GM18873 (cell line): ENCODE measurements around the gene HDAC6.
"Not testable (repeated sequence)": the region's sequence is repeated elsewhere in the genome, so short reads cannot be mapped to it uniquely, and the experiment has no call there.

Experiments used
- ATAC-seq: cut with Tn5 transposase; IDR thresholded peaks from one replicate; pipeline ENCODE4 v1.9.1; 2021; ENCODE audit warnings: mild to moderate bottlenecking, moderate library complexity, moderate number of reproducible peaks; ENCODE audit not compliant: unreplicated experiment, low FRiP score

Gene HDAC6

DNA sequence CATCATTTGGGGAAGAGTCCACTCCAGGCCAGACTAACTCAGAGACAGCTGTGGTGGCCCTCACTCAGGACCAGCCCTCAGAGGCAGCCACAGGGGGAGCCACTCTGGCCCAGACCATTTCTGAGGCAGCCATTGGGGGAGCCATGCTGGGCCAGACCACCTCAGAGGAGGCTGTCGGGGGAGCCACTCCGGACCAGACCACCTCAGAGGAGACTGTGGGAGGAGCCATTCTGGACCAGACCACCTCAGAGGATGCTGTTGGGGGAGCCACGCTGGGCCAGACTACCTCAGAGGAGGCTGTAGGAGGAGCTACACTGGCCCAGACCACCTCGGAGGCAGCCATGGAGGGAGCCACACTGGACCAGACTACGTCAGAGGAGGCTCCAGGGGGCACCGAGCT, 21.2 kb downstream of the HDAC6 start:
- ATAC-seq, result no peak

- no peak for ATAC-seq
These were observed 22.2 kb downstream of the HDAC6 start for GRCh38 chrX:48824066-48824465.

- ATAC-seq, result no peak
These were observed 24.4 kb downstream of the HDAC6 start, which contains the start of gene ERAS for GRCh38 chrX:48826135-48826875. ERAS (plus strand) TSS chrX:48826513; CDS start chrX:48829124, 2,611 bp downstream.

- no peak for ATAC-seq
These were observed 25.2 kb downstream of the HDAC6 start for GRCh38 chrX:48826876-48827653.

DNA sequence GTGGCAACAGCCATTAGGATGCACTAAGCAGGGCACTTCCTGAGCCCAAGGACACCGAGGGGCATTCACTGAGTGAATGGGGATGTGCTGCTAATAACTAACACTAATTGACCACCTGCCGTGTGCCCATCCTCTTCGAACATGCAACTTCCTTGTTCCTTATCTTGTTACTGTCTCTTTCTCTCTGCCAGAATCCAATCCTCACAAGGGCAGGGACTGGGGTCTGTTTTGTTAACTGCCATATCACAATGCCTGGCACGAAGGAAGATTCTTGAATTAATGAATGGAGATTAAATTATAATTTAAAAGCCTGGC, 25.7 kb downstream of the HDAC6 start:
- ATAC-seq, result no peak

DNA sequence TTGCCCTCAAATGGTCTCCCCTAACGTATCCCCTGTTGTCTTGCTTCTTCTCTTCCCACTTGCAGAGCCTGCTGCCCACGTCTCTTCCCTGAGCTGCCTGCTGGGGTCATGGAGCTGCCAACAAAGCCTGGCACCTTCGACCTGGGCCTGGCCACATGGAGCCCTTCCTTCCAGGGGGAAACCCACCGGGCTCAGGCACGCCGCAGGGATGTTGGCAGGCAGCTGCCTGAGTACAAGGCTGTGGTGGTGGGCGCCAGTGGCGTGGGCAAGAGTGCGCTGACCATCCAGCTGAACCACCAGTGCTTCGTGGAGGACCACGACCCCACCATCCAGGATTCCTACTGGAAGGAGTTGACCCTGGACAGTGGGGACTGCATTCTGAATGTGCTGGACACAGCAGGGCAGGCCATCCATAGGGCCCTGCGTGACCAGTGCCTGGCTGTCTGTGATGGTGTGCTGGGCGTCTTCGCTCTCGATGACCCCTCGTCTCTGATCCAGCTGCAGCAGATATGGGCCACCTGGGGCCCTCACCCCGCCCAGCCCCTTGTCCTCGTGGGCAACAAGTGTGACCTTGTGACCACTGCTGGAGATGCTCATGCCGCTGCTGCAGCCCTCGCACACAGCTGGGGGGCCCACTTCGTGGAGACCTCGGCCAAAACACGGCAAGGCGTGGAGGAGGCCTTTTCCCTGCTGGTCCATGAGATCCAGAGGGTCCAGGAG, 27.3 kb downstream of the HDAC6 start:
- ATAC-seq, result no peak

DNA sequence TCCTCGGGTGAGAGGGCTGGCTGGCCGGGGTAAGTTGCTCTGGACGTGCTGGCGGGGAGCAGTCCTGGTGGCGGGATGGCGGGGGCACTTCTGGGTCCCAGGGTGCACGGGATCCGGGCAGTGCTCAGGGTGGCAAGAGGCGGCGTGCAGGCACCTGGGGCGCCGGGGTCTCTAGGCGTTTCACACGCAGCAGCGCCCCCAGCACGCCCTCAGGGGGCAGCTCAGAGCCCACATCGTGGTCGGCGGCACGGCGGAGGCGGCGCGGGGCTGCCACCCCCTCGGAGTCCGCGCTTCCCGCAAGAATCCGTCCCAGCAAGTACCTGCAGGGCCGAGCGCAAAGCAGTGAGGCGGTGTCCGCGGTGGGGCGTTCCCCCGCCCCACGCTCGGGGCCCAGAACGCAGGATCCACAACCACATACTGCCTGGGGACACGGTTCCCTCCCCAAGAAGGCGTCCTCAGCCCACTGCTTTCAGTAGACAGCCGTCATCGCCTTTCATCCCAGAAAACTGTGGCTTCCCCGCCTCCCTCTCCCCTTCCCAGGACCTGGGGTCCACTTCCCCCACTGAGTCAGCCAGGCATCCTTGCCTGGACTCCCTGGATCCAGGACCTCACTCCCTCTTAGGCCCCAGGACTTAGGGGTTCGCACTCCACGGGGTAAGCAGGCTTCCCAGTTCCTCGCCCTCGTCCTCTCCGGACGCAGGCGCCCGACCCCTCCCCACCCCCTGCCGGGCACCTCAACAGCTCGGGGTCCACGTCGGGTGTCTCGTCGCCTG, 29.5 kb downstream of the HDAC6 start:
- no peak for ATAC-seq

DNA sequence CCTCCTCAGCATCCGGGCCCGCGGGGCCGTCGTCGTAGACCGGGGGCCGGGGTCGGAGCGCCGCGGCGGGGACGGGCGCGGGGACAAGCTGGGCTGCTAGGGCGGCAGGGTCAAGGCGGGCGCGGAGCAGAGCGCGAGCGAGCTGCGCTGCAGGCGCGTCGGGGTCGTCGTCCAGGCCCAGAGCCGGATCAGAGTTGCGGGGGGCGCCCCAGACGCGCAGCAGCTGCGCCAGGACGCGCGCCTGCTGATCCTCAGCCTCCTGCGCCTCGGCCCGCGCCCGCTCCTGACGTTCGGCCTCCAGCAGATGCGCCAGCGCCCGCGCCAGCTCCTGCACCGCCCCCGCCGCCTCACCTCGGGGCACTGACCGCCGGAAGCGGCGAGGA, 30.0 kb downstream of the HDAC6 start:
- ATAC-seq, result no peak

DNA sequence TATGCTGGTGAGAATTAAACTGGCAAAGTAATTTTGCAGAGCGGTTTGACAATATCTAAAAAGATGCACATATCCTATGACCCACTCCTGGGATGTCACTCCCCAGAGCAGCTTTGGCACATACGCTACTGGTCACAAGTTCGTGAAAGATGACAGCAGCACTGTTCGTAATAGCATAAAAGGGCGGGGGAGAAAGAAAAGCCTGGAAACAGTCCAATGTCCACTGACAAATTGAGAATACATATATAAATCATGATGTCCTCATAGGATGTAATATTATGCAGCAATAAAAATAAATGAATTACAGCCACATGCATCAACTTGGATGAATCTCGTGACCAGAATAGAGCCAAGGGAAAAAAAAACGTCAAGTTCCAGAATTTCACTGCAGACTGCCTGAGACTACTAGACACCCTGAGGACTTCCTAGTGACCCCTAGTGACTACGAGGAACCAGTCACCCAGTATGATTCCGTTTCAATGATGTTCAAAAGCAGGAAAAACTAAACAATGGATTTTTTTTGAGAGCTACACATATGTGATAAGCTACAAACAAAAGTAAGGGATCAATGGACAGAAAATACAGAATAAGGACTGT, 31.8 kb downstream of the HDAC6 start:
- no peak for ATAC-seq

GRCh38 chrX:48834383-48834709, 32.5 kb downstream of the HDAC6 start:
- no peak for ATAC-seq

DNA sequence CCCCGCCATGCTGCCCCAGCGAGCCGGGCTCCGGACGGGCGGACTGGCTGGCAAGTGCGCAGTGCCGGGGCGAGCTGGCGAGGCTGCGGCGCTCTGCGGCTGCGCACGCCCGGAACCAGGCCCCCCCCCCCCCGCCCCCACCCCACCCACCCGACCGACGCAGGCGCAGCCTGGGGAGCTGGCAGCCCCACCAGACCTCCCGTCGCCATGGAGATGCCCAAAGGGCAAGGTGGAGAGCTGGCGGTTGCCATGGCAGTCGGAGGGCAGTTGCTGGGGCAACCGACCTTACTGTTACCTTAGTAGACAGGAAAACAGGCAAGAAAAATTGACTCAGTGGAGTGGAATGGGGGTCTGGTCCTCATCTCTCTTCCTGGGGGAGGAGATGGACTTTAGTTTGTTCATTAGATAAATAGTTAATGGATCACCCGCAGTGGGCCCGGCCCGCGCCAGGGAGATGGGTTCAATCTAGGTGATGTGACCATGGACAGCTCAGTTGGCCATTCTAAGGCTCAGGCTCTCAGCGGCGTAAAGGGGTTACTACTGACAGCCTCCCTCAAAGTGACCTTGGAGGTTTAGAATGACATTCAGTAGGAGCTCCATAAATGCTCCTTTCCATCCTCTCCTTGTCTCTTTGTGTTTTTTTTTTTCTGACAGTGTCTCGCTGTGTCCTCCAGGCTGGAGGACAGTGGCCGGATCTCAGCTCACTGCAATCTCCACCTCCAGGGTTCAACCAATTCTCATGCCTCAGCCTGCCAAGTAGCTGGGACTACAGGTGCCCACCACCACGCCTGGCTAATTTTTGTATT, 33.9 kb downstream of the HDAC6 start, which contains the start of gene PCSK1N:
Gene PCSK1N (minus strand): TSS at position 87 of the 806 bp plus-strand sequence. CDS start 78 bp downstream, at position 9.
- ATAC-seq, result no peak

DNA sequence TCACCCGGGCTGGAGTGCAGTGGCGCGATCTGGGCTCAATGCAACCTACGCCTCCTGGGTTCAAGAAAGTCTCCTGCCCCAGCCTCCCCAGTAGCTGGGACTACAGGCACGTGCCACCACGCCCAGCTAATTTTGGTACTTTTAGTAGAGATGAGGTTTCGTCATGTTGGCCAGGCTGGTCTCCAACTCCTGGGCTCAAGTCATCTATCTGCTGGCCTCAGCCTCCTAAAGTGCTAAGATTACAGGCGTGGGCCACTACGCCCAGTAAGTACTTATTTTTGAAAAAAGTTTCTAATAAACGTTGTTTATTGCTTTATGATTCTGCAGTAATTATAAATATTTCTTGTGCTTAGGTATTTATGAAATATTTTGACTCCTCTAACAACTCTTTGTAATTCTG, 37.8 kb downstream of the HDAC6 start:
- no peak for ATAC-seq

DNA sequence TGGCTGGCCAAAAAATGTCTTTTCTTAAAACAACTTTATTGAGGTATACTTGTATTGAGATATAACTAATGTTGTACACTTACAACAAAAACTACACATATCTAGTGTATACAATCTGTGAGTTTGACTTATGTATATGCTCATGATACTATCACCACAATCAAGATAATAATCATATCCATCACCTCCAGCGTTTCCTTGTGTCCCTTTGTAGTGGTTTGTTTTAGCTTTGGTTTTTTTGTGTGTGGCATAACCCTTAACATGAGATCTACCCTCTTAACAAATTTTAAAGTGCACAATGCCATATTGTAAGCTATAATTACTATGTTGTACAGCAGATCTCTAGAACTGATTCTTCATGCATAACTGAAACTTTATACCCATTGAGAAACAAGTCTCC, 47.0 kb downstream of the HDAC6 start:
- no peak for ATAC-seq

- ATAC-seq, result no peak
These were observed 51.0 kb downstream of the HDAC6 start for GRCh38 chrX:48852857-48853256.

DNA sequence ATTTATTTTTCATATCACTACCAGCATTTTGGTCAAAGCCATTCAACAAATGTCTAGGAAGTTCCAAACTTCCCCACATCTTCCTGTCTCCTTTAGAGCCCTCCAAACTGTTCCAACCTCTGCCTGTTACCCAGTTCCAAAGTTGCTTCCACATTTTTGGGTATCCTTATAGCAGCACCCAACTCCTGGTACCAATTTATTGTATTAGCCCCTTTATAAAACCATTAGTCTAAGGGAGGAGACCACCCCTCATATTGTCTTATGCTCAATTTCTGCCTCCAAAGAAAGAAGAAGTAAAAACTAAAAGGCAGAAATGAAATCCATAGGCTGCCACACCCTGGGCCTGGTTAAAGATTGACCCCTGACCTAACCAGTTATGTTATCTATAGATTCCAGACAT, 51.6 kb downstream of the HDAC6 start:
- ATAC-seq, result not testable (repeated sequence)

DNA sequence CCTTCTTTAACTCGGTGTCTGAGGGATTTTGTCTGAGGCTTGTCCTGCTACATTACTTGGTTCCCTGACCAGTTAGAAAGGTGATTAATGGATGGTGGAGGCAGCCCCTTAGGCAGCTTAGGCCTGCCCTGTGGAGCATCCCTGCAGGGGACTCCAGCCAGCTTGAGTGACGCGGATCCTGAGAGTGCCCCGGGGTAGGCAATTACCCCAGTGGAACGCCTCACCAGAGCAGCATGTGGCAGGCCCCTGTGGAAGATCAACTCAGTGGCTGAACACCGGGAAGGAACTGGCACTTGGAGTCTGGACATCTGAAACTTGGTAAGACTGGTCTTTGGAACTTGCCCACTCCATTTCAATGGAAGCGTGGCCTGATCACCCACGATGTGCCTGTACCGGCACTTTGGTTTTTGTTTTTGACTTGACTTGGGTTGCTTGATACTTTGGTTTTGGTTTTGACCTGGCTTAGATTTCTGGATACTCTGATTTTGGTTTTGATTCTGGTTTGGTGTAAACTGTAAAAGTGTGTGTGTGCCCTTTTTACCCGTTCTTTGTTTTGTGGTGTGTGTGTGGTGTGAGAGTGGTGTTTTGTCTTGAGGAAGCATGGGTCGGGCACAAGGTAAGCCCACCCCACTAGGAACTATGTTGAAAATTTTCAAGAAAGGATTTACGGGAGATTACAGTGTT, 52.4 kb downstream of the HDAC6 start:
- not testable (repeated sequence) for ATAC-seq

- no peak for ATAC-seq
These were observed 53.0 kb downstream of the HDAC6 start for GRCh38 chrX:48854898-48855297.

- ATAC-seq, result no peak
These were observed 62.3 kb downstream of the HDAC6 start for GRCh38 chrX:48864210-48864609.

DNA sequence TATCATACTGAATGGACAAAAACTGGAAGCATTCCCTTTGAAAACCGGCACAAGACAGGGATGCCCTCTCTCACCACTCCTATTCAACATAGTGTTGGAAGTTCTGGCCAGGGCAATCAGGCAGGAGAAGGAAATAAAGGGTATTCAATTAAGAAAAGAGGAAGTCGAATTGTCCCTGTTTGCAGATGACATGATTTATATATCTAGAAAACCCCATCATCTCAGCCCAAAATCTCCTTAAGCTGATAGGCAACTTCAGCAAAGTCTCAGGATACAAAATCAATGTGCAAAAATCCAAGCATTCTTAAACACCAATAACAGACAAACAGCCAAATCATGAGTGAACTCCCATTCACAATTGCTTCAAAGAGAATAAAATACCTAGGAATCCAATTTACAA, 70.2 kb downstream of the HDAC6 start:
- ATAC-seq, result not testable (repeated sequence)
